ENCODE results near the gene PLSCR2. TPM values are rescaled to one million over a fixed set of nuclear protein-coding genes. Genes with fewer than 3 reads are reported as not detected.

The PLSCR2 gene
- total RNA-seq, 1 donor from 2014 or later = not detected

- no peak for TF ChIP-seq CTCF (IDR thresholded peaks at IDR 0.05)
- H3K36me3 Mint-ChIP-seq (ENCODE audit: unreplicated experiment) = no peaks in the 10 kb centered on the region
- no peak overlapping the region for H3K4me3 Mint-ChIP-seq (ENCODE audit: unreplicated experiment)
- H3K9me3 Mint-ChIP-seq (ENCODE audit: unreplicated experiment) = peaks cover 5% of the 10 kb centered on the region
- H3K27me3 Mint-ChIP-seq (ENCODE audit: unreplicated experiment) = no peaks in the 10 kb centered on the region
- DNase-seq (ENCODE audit: extremely low spot score, unreplicated experiment) = no peak
- no peak overlapping the region for H3K27ac Mint-ChIP-seq (ENCODE audit: unreplicated experiment)
- H3K4me1 Mint-ChIP-seq (ENCODE audit: unreplicated experiment) = peaks cover 19% of the 10 kb centered on the region
These were observed 3.5 kb downstream of the PLSCR2 start for GRCh38 chr3:146465693-146466465.

- H3K4me3 Mint-ChIP-seq (ENCODE audit: unreplicated experiment) = no peak overlapping the region
- no peak for DNase-seq (ENCODE audit: extremely low spot score, unreplicated experiment)
- no peak overlapping the region for H3K27ac Mint-ChIP-seq (ENCODE audit: unreplicated experiment)
- no peaks in the 10 kb centered on the region for H3K27me3 Mint-ChIP-seq (ENCODE audit: unreplicated experiment)
- no peak for TF ChIP-seq CTCF (IDR thresholded peaks at IDR 0.05)
- H3K36me3 Mint-ChIP-seq (ENCODE audit: unreplicated experiment) = no peaks in the 10 kb centered on the region
- H3K4me1 Mint-ChIP-seq (ENCODE audit: unreplicated experiment) = peaks cover 17% of the 10 kb centered on the region
- H3K9me3 Mint-ChIP-seq (ENCODE audit: unreplicated experiment) = peaks cover 11% of the 10 kb centered on the region
These were observed 4.6 kb downstream of the PLSCR2 start for GRCh38 chr3:146464783-146465182.

GRCh38 chr3:146464005-146464595 is 5.3 kb downstream of the PLSCR2 start:
- Mint-ChIP-seq H3K27ac (ENCODE audit: unreplicated experiment) (no peak overlapping the region), H3K4me1 (ENCODE audit: unreplicated experiment) (peaks cover 17% of the 10 kb centered on the region), H3K36me3 (ENCODE audit: unreplicated experiment) (no peaks in the 10 kb centered on the region), H3K9me3 (ENCODE audit: unreplicated experiment) (peaks cover 11% of the 10 kb centered on the region), H3K4me3 (ENCODE audit: unreplicated experiment) (no peak overlapping the region), H3K27me3 (ENCODE audit: unreplicated experiment) (no peaks in the 10 kb centered on the region)
- no peak for DNase-seq (ENCODE audit: extremely low spot score, unreplicated experiment)
- no peak for TF ChIP-seq CTCF (IDR thresholded peaks at IDR 0.05)

GRCh38 chr3:146454796-146455195 is 14.6 kb downstream of the PLSCR2 start:
- DNase-seq (ENCODE audit: extremely low spot score, unreplicated experiment) = no peak
- no peaks in the 10 kb centered on the region for H3K36me3 Mint-ChIP-seq (ENCODE audit: unreplicated experiment)
- no peak overlapping the region for H3K27ac Mint-ChIP-seq (ENCODE audit: unreplicated experiment)
- no peaks in the 10 kb centered on the region for H3K27me3 Mint-ChIP-seq (ENCODE audit: unreplicated experiment)
- peaks cover 2% of the 10 kb centered on the region for H3K4me1 Mint-ChIP-seq (ENCODE audit: unreplicated experiment)
- no peak for TF ChIP-seq CTCF (IDR thresholded peaks at IDR 0.05)
- no peak overlapping the region for H3K4me3 Mint-ChIP-seq (ENCODE audit: unreplicated experiment)
- H3K9me3 Mint-ChIP-seq (ENCODE audit: unreplicated experiment) = no peaks in the 10 kb centered on the region

- Mint-ChIP-seq H3K27me3 (ENCODE audit: unreplicated experiment) (peaks cover 7% of the 10 kb centered on the region), H3K36me3 (ENCODE audit: unreplicated experiment) (no peaks in the 10 kb centered on the region), H3K4me1 (ENCODE audit: unreplicated experiment) (peaks cover 3% of the 10 kb centered on the region), H3K9me3 (ENCODE audit: unreplicated experiment) (peaks cover 14% of the 10 kb centered on the region), H3K4me3 (ENCODE audit: unreplicated experiment) (no peak overlapping the region), H3K27ac (ENCODE audit: unreplicated experiment) (no peak overlapping the region)
- no peak for DNase-seq (ENCODE audit: extremely low spot score, unreplicated experiment)
- TF ChIP-seq CTCF (IDR thresholded peaks at IDR 0.05) = no peak
These were observed 19.7 kb downstream of the PLSCR2 start for GRCh38 chr3:146449613-146450012.

Measured in osteocyte (in vitro differentiated cells).